K562 (cell line): ENCODE results near the gene SLC45A3. TPM values are rescaled to one million over a fixed set of nuclear protein-coding genes. Genes with fewer than 3 reads are reported as not detected.

Experiments
- CBFA2T3 ChIP-seq: fragments of 450-650 bp; IDR thresholded peaks from 2 replicates; pipeline ENCODE4 v1.6.1; 2017
- CC2D1A ChIP-seq: fragments of 450-650 bp; IDR thresholded peaks from 2 replicates; pipeline ENCODE4 v1.6.1; 2017; ENCODE audit warnings: mild to moderate bottlenecking
- EGR1 ChIP-seq: fragments of 450-650 bp; conservative IDR thresholded peaks from 2 replicates; pipeline ENCODE4 v1.6.1; 2017; ENCODE audit warnings: mild to moderate bottlenecking
- ELF1 ChIP-seq: fragments of 200-800 bp; sonication (Bioruptor generic); IDR thresholded peaks from 2 replicates; pipeline ENCODE4 v1.6.1; 2016; ENCODE audit warnings: missing genetic modification characterization, missing compliant biosample characterization
- ILK ChIP-seq: fragments of 450-650 bp; IDR thresholded peaks from 2 replicates; pipeline ENCODE4 v1.6.1; 2016; ENCODE audit warnings: missing genetic modification characterization, low read depth, mild to moderate bottlenecking, missing compliant biosample characterization, moderate library complexity, borderline replicate concordance
- KLF16 ChIP-seq: IDR thresholded peaks from 2 replicates; pipeline ENCODE4 v1.6.1; 2016; ENCODE audit warnings: antibody characterized with exemption
- POU5F1 ChIP-seq: fragments of 150-350 bp; IDR thresholded peaks from 2 replicates; pipeline ENCODE4 v1.6.1; 2014; ENCODE audit warnings: borderline replicate concordance, low read length, low read depth, mild to moderate bottlenecking; ENCODE audit not compliant: partially characterized antibody
- SPI1 ChIP-seq: IDR thresholded peaks from 2 replicates; pipeline ENCODE4 v1.6.1; 2011; ENCODE audit warnings: low read depth, low read length, control low read depth, borderline replicate concordance
- TCF3 ChIP-seq: sonication (generic); formaldehyde crosslinking; IDR thresholded peaks from 2 replicates; pipeline ENCODE4 v1.4.0; 2020; ENCODE audit warnings: mild to moderate bottlenecking, missing genetic modification reagents
- TSC22D4 ChIP-seq: fragments of 450-650 bp; IDR thresholded peaks from 2 replicates; pipeline ENCODE4 v1.6.1; 2016; ENCODE audit warnings: missing genetic modification characterization, missing biosample characterization, control low read depth
- ZNF165 ChIP-seq: fragments of 250-450 bp; sonication (Bioruptor Pico); IDR thresholded peaks from 2 replicates; pipeline ENCODE4 v1.4.0; 2020; ENCODE audit warnings: borderline replicate concordance
- ZNF239 ChIP-seq: fragments of 250-450 bp; sonication (Bioruptor Pico); IDR thresholded peaks from 2 replicates; pipeline ENCODE4 v1.4.0; 2020; ENCODE audit warnings: mild to moderate bottlenecking
- ZNF354B ChIP-seq: fragments of 250-450 bp; sonication (Bioruptor Pico); IDR thresholded peaks from 2 replicates; pipeline ENCODE4 v1.4.0; 2020
- ZNF584 ChIP-seq: fragments of 200-800 bp; sonication (Bioruptor generic); IDR thresholded peaks from 2 replicates; pipeline ENCODE4 v1.6.1; 2016; ENCODE audit warnings: low read depth, mild to moderate bottlenecking, missing genetic modification characterization, missing compliant biosample characterization
- polyA plus RNA-seq, 8 experiments: library from polyadenylated mRNA; depleted of rRNA in 4 of 8; stranded (reverse) in 5 of 8; unstranded in 3 of 8; fragments of >200 nt; fragmentation: Nextera tagmentation in 2 of 8; fragmentation: Illumina TruSeq in 1 of 8; extraction: Ambion mirVana in 2 of 8; extraction: Trizol in 1 of 8; gene quantifications; 2 replicates each; pipeline versions ENCODE4 v1.2.1 to v1.2.3, GENCODE V29; 2011 to 2014; ENCODE audit warnings: inconsistent platforms in 1 of 8, missing spikeins in 1 of 8
- total RNA-seq, 7 experiments: library from RNA; depleted of rRNA in 6 of 7; stranded (reverse); fragments of >200 nt in 6 of 7; fragmentation: Illumina TruSeq in 2 of 7; extraction: Trizol in 2 of 7; gene quantifications; 2 replicates each; pipeline versions ENCODE4 v1.2.1 to v1.2.3, GENCODE V29; 2011 to 2021; ENCODE audit warnings: low replicate concordance in 1 of 7
- TF ChIP-seq, protein P1 (sequence below), 2 experiments: fragments of 450-650 bp in 1 of 2; sonication (generic) in 1 of 2; formaldehyde crosslinking in 1 of 2; IDR thresholded peaks; 2 replicates each; pipeline versions ENCODE4 v1.7.1 to v1.9.0; 2016 to 2022; ENCODE audit warnings: inconsistent platforms in 1 of 2, mild to moderate bottlenecking in 1 of 2, missing genetic modification reagents in 1 of 2
- TF ChIP-seq, protein P2 (sequence below), 2 experiments: IDR thresholded peaks in 1 of 2; conservative IDR thresholded peaks in 1 of 2; 2 replicates each; pipeline ENCODE4 v1.6.1; 2016; ENCODE audit warnings: low read depth in 2 of 2, mild to moderate bottlenecking in 1 of 2, missing compliant biosample characterization in 1 of 2, missing genetic modification characterization in 1 of 2, moderate library complexity in 1 of 2

Gene SLC45A3
- total and polyA plus RNA-seq, 9 of the 15 experiments (the other 6 are each of a cell fraction or from before 2014, with no cell fraction given), result 0.06 to 3.3 (median 1.3) TPM

DNA sequence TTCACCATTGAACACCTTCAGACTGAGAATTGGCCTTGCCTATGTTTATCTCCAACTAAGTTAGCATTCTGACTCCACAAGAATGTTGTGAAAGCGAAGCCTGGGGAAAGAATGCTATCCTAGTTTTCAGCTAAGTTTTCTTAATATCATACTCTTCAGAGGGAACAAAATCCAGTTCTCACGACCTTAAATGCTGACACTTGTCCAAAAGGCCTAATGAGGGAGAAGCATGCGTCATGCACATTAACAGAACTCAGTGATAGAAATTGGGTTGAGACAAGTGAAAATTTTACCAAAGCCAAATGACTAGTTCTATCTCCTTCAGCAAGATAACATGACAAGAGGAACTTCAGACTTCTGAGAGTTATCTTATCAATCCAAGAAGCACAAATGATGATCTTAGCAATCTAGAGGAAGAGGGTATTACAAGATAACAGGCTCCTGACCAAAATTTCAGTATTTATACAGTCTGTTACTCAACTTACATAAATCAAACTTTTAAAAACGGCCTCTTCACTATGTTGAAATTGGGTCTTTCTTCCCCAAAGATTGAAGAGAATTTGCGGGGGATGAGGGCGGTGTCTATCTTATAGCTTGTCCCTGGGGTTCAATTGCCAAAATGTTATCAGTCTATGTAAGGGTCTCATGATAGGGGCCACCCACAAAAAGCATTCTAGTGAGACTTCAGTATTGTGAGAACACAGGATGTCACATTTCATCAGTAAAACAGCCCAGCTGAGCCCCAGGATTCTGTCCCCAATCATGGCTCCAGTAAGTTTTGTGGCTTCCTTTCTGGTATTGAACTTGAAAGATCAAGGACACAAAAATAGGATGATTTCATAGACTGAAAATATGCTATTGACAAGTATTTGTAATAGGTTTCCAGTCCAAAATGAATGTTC is 26.5 kb upstream of the SLC45A3 start (continued):
- TF ChIP-seq, protein P1, sequence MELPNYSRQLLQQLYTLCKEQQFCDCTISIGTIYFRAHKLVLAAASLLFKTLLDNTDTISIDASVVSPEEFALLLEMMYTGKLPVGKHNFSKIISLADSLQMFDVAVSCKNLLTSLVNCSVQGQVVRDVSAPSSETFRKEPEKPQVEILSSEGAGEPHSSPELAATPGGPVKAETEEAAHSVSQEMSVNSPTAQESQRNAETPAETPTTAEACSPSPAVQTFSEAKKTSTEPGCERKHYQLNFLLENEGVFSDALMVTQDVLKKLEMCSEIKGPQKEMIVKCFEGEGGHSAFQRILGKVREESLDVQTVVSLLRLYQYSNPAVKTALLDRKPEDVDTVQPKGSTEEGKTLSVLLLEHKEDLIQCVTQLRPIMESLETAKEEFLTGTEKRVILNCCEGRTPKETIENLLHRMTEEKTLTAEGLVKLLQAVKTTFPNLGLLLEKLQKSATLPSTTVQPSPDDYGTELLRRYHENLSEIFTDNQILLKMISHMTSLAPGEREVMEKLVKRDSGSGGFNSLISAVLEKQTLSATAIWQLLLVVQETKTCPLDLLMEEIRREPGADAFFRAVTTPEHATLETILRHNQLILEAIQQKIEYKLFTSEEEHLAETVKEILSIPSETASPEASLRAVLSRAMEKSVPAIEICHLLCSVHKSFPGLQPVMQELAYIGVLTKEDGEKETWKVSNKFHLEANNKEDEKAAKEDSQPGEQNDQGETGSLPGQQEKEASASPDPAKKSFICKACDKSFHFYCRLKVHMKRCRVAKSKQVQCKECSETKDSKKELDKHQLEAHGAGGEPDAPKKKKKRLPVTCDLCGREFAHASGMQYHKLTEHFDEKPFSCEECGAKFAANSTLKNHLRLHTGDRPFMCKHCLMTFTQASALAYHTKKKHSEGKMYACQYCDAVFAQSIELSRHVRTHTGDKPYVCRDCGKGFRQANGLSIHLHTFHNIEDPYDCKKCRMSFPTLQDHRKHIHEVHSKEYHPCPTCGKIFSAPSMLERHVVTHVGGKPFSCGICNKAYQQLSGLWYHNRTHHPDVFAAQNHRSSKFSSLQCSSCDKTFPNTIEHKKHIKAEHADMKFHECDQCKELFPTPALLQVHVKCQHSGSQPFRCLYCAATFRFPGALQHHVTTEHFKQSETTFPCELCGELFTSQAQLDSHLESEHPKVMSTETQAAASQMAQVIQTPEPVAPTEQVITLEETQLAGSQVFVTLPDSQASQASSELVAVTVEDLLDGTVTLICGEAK (IDR thresholded peaks at IDR 0.05), result no peak
- TF ChIP-seq, protein P1 (CRISPR knock-in tag; IDR thresholded peaks at IDR 0.05), result no peak
- no peak for TF ChIP-seq ZNF165 (CRISPR knock-in tag)
- TF ChIP-seq KLF16, result peak; percentile 80
- TF ChIP-seq, protein P2, sequence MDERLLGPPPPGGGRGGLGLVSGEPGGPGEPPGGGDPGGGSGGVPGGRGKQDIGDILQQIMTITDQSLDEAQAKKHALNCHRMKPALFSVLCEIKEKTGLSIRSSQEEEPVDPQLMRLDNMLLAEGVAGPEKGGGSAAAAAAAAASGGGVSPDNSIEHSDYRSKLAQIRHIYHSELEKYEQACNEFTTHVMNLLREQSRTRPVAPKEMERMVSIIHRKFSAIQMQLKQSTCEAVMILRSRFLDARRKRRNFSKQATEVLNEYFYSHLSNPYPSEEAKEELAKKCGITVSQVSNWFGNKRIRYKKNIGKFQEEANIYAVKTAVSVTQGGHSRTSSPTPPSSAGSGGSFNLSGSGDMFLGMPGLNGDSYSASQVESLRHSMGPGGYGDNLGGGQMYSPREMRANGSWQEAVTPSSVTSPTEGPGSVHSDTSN (CRISPR knock-in tag; IDR thresholded peaks at IDR 0.05; ENCODE audit: low read depth), result no peak
- TF ChIP-seq, protein P2 (tag; conservative IDR thresholded peaks at IDR 0.05; ENCODE audit: low read depth), result peak; percentile 56
- TF ChIP-seq ZNF354B (CRISPR knock-in tag), result no peak
- TF ChIP-seq ELF1, result no peak
- TF ChIP-seq SPI1, result no peak
- peak; percentile 17; the same call in 1 of the 2 replicates for TF ChIP-seq EGR1
- peak; percentile 61; the same call in 1 of the 2 replicates for TF ChIP-seq TCF3 (CRISPR knock-in tag)
- TF ChIP-seq CBFA2T3, result peak; percentile 85
- TF ChIP-seq ILK (tag), result no peak
- TF ChIP-seq CC2D1A, result no peak
- TF ChIP-seq POU5F1, result no peak
- TF ChIP-seq TSC22D4 (tag), result no peak
- TF ChIP-seq ZNF584 (CRISPR knock-in tag), result no peak
- TF ChIP-seq ZNF239 (CRISPR knock-in tag), result 0 out of 2 replicates have a peak, but pooled peaks have one; percentile 11
